Pons (tissue), 1 donor: Measurements from ENCODE around the gene TSN.
"Not testable (repeated sequence)": the region's sequence is repeated elsewhere in the genome, so short reads cannot be mapped to it uniquely, and the experiment has no call there.

ENCODE experiments used
- DNase-seq: peaks from one replicate; pipeline ENCODE4 v3.0.0-alpha.2; 2016; ENCODE audit warnings: low spot score

The TSN gene

DNA sequence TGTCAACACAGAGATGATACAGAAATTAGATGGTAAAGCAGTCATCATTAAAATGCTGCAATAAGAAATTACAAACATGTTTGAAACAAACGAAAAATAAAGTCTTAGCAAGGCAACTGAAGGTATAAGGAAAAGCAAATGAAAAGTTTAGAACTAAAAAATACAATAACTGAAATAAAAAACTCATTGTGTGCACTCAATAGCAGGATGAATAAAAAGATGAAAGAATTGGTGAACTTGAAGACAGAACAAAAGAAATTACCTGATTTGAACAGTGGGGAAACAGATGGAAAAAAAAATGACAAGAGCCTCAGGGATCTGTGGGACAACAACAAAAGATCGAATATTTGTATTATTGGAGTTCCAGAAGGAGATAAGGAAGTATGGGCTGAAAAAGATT is 46.5 kb downstream of the TSN start:
- no peak for DNase-seq

GRCh38 chr2:121803503-121803902 is 48.1 kb downstream of the TSN start:
- DNase-seq, result no peak

- no peak for DNase-seq
Measured at GRCh38 chr2:121804340-121804739, 48.9 kb downstream of the TSN start.

- no peak for DNase-seq
Measured at GRCh38 chr2:121804997-121805765, 49.7 kb downstream of the TSN start.

DNA sequence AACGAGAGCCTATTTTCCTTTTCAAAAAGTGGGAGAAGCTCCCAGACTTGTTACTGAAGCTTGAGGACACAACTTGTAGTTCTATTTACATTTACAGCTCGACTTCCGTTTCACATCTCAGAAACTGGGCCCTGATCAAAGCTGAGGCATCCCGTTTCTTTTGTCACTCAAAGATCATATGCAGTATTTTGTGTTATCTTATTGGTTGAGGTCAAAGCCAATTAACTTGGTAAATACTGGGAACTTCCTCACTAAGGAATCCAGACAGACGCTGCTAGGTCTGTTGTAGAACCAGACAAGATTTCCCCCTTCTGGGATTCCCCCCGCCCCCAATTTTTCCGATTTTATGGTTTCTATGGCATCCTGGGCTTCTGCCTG is 50.3 kb downstream of the TSN start:
- DNase-seq, result no peak

- DNase-seq, result not testable (repeated sequence)
Measured at GRCh38 chr2:121807771-121808170, 52.3 kb downstream of the TSN start.

GRCh38 chr2:121809607-121810006 is 54.2 kb downstream of the TSN start:
- no peak for DNase-seq

DNA sequence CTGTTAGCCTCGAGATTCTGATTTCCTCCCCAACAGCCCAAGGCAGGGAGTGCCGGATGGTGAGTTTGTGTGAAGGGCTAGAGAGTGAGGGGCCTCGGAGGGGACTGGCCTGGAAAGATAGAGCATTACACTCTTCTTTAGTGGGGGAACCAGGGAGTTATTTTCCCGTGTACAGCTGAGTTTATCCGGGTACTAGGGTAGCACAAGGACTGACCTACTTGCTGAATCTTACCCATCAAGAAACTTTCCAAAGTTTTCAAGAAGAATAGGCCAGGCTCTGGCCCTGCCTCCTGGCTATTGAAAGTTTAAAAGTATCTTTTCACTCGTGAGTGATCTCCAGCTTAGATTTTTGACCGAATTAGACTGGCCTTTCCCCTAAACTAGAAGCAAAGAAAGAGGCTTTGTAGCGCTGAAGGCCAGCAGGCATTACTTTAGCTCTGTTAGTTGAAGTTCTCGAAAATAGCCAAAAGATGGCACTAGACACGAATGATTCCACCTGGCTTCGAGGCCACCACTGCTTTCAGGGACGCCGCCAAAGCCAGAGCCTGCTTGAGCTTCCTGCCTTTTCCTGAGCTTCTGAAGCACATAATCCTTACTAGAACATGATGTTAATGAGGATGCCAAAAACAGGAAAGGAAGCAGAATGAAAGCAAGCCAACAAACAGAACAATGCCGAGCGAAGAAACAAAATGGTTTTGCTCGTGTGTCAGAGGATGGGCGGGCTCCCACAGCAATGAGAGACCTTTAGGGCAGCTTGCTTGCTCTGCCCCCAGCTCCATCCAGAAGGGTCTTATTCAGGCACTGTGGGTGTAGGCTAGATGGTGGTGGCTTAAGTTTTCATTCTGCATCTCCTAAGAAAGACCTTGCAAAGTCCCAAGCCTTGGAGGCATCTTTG is 55.8 kb downstream of the TSN start:
- DNase-seq, result peak; percentile 83

GRCh38 chr2:121813083-121813482 is 57.6 kb downstream of the TSN start:
- DNase-seq, result not testable (repeated sequence)

- no peak for DNase-seq
Measured at GRCh38 chr2:121815216-121815615, 59.8 kb downstream of the TSN start.

DNA sequence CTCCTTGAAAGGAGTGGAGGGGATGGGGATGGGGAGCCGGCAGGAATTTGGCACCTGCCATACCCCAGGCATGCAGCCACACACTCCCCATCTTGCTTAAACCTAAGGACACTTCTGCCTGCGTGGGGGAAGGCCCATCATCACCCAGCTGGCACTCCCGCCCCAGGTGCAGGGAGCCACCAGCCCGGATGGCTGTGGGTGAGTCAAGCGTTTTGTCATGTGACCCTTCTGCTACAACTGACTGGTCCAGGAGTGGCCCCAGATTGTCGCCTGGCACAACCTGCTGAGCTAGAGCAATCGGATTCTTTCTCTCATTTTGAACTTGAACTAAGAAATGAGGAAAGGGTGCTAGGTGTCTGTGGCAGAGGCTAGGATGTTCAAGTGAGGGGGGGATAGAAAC is 61.3 kb downstream of the TSN start:
- no peak for DNase-seq

- not testable (repeated sequence) for DNase-seq
Measured at GRCh38 chr2:121817304-121817703, 61.9 kb downstream of the TSN start.
